RPMI8226 (cell line): Measurements from ENCODE around the gene ARHGAP29.

Experiments
- DNase-seq: peaks from one replicate; pipeline ENCODE4 v3.0.0-alpha.2; 2015

The ARHGAP29 gene, protein sequence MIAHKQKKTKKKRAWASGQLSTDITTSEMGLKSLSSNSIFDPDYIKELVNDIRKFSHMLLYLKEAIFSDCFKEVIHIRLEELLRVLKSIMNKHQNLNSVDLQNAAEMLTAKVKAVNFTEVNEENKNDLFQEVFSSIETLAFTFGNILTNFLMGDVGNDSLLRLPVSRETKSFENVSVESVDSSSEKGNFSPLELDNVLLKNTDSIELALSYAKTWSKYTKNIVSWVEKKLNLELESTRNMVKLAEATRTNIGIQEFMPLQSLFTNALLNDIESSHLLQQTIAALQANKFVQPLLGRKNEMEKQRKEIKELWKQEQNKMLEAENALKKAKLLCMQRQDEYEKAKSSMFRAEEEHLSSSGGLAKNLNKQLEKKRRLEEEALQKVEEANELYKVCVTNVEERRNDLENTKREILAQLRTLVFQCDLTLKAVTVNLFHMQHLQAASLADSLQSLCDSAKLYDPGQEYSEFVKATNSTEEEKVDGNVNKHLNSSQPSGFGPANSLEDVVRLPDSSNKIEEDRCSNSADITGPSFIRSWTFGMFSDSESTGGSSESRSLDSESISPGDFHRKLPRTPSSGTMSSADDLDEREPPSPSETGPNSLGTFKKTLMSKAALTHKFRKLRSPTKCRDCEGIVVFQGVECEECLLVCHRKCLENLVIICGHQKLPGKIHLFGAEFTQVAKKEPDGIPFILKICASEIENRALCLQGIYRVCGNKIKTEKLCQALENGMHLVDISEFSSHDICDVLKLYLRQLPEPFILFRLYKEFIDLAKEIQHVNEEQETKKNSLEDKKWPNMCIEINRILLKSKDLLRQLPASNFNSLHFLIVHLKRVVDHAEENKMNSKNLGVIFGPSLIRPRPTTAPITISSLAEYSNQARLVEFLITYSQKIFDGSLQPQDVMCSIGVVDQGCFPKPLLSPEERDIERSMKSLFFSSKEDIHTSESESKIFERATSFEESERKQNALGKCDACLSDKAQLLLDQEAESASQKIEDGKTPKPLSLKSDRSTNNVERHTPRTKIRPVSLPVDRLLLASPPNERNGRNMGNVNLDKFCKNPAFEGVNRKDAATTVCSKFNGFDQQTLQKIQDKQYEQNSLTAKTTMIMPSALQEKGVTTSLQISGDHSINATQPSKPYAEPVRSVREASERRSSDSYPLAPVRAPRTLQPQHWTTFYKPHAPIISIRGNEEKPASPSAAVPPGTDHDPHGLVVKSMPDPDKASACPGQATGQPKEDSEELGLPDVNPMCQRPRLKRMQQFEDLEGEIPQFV

DNA sequence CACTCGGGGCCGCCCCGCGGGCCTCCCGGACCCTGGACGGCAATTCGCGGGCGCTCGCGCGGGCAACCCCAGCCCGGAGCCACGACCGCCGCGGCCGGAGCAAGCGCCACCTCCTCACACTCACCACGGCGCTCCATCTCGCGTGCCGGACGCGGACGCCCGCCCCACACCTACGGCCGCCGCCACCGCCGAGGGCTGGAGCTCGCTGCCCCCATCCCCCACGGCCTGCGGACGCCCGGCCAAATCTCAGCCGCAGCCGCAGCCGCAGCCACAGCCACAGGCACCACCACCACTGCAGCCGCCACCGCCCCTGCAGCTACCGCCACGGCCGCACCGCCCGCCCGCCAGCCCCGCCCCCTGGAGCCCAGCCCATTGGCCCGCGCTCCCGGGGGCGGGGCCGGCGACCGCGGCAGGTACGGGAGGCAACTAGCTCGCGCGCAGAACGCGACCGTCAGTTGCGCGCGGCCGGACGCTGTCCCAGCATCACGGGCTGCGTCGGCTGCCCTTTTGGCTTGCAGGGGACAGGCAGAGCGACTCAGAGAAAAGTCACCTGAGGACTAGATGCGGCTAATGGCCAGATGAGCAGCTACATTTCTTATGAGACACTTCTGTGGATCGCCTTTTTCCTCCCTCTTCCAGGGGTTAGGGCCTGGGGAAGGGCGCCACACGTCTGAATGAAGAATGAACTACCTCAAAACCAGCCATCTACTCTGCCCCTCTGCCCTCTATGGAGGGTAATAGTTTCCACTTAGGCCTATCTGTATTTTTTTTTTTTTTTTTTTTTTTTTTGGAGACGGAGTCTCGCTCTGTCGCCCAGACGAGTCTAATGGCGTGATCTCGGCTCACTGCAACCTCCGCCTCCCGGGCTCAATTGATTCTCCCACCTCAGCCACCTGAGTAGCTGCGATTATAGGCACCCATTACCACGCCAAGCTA, at the start of gene ARHGAP29:
ARHGAP29 (minus strand) TSS at position 294 of the 936 bp plus-strand sequence. CDS start 5,973 bp downstream, outside the sequence.
- no peak for DNase-seq

DNA sequence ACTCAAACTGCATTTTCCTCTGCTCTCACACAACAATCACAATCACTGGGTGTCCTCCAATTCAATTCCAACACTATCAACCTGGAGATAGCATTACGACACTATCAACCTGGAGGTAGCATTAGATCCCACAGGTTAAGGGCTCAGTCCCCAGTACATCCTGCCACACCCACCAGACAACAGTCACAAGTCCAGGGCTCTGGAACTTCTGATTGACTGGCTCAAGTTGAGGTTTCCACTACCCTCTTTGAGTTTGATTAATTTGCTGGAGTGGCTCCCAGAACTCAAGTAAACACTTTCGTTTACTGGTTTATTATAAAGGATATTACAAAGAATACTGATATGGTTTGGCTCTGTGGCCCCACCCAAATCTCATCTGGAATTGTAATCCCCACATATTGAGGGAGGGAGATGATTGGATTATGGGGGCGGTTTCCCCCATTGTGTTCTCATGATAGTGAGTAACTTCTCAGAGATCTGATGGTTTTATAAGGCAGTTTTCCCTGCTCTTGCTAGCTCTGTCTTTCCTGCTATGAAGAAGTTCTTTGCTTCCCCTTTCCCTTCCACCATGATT, 49.6 kb upstream of the ARHGAP29 start:
- DNase-seq: no peak

DNA sequence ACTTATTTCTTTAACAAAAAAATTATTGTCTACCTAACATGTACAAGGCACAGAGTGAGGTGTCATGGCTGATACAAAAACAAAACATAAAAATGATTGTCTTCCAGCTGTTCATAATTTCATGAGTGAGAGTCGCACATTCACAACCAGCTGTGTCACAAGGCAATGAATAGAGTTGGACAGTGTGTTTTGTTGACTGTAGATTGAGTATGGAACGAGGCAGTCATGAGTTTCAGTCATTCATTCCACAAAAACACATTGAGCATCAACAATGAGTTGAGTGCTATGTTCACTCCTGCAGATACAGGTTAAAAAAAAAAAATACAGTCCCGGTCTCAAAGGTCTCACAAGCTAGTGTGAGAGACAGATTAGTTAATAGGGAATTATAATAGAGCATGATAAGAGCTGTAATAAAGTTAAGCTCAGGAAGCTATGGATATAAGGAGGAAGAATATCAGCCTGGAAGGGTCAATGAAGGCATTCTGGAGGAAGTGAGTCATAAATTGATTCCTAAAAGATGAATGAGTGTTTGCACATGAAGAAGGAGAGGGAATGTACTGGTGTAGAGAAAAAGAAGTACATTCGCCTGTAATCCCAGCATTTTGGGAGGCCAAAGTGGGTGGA, 47.8 kb upstream of the ARHGAP29 start:
- no peak for DNase-seq

- no peak for DNase-seq
Measured at GRCh38 chr1:94284476-94284875, 47.1 kb upstream of the ARHGAP29 start.

GRCh38 chr1:94283462-94283861, 46.1 kb upstream of the ARHGAP29 start:
- DNase-seq: no peak

- DNase-seq: no peak
Measured at GRCh38 chr1:94282143-94282711, 44.8 kb upstream of the ARHGAP29 start.

DNA sequence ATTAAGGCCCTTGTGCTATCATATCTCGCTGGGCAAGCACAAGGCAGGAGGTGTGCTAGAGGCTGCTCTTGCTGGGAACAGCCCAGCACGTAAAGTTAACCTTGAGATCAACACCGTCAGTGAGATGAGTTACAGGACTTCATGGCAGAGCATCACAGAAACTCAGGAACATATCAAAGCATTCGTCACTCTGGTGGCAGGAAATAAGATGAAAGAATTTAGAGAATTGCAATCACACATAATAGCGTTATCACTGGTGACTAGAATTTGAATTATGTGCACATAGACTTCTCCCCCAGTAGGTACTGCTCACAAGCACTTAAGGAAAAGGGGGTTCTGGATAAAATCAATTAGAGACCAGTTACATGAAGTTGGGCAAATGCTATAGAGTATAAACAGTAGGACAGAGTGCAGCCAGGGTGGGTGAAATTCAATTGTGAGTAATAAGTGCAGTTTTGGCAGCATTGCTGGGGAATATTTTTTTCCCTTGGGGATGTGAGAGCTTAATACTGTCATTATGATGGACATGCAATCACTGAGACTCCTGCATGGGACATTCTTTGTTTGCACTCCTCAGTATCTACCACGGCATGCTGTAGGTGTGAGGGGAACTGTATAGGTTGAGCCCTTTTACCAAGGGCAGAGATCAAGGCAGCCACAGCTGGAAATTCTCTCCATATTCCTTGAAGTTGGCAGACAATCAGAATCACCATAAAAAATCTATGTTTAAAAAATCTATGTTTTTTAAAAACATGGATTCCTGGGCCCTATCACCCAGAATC, 44.2 kb upstream of the ARHGAP29 start:
- DNase-seq: no peak

DNA sequence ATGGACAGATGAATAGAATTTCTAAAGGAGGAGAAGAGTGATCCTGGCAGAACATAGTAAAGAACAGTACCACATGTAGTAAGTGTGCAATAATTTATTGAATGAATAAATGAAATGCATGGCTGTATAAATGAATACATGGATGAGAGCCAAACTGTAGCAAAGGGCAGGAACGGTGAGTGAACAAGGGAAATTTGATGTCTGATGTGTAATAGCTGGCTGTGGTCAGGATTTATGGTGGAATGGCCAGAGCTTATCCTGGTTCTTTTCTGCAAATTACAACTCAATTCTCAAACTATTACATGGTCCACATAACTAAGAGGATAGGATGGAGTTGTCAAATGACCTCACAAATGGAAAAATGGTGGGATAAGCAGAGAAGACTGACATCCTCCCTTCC, 43.2 kb upstream of the ARHGAP29 start:
- no peak for DNase-seq

GRCh38 chr1:94279462-94279861, 42.1 kb upstream of the ARHGAP29 start:
- no peak for DNase-seq

DNA sequence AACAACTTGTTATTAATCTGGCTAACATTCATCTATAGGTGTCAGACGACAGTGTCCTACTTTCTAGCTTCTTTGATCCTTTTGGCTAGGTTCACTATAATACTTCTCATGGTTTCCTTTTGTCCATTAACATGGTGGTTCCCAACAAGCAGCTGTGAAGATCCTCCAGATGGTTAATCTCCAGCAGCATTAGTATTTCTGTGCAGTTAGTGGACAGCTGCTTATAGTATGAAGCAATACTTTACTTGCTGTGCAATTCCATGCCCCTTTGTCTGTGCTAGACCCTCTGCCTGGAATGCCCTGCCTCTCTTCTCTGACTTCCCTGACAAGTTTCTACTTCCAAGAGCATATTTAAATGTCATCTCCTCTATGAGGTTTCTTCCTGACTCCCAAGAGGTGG, 41.7 kb upstream of the ARHGAP29 start:
- DNase-seq: no peak

DNA sequence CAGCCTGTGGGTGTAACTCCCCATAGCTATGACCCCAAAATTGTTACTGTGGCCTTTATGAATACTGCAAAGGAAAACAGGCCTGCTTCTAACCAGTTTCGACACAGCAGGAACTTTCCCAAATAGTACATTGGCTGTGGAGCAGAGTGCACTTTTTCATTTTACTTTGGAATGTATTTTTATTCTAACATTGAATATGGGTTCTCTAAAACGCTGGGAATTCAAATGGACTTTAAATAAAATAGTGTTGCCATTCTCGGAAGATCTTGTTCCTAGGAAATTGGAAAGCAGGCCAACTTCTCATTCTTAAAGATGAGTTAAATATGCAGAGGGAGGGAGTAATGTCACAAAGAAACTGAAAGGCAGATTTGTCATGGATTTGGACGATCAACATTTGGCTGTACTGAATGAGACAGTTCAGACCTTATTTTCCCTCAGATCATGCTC, 39.6 kb upstream of the ARHGAP29 start:
- DNase-seq: no peak

DNA sequence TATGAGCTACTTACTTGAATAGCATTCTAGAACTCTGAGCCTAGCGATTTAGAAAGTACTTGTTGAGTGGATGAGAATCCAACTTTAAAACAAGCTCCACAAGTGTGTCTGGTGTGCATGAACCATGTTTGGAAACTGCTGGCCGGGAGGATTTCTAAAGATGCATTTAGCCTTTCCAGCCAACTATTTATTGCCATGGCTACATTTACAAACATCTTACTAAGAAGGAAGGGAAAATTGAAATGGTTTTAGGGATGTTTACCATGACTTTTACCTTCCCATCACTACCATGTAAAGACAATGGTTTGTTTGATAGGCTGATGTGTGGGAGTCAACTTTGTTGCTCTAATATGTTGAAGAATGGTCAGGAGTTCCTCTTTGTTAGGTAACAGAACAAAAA, 37.7 kb upstream of the ARHGAP29 start:
- DNase-seq: no peak

DNA sequence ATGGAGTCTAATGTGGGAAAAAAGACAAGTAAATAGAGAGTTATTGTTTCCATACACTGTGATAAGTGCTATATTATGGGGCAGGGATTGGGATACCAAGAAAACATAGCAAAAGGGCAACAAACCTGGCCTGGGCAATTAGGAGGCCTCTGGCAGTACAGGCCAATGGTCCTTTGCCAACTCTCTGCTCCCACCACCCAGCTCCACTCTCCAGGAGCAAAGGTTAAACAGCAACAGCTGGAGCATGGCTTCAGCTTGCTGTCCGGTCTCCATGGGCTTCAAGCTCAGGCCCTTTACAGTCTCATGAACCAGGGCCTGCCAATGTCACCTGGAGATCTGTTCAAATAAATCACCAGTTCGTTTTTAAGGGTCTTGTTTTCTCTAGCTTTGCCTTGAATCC, 37.2 kb upstream of the ARHGAP29 start:
- no peak for DNase-seq

- no peak for DNase-seq
Measured at GRCh38 chr1:94273111-94273510, 35.7 kb upstream of the ARHGAP29 start.

DNA sequence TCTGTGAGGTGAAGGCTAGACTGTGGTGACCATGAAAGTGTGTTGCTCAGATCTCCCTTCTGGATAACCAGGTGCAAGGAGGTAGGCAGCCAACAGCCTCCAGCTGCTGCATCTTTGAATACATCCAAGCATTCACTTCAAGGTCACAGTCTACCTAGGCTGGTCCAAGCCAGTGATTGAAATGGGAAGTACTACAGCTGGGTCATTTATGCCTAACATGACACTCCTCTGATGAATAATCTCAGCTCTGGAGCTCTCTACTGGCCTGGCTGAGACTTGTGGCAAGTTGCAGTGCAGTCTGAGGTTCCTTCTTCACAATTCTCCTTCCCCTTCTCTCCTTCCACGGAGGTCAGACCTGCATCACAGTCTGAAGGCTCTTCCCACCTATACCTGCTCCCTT, 35.0 kb upstream of the ARHGAP29 start:
- DNase-seq: no peak

- DNase-seq: no peak
Measured at GRCh38 chr1:94271373-94271772, 34.0 kb upstream of the ARHGAP29 start.

- DNase-seq: no peak
Measured at GRCh38 chr1:94270801-94271203, 33.4 kb upstream of the ARHGAP29 start.

DNA sequence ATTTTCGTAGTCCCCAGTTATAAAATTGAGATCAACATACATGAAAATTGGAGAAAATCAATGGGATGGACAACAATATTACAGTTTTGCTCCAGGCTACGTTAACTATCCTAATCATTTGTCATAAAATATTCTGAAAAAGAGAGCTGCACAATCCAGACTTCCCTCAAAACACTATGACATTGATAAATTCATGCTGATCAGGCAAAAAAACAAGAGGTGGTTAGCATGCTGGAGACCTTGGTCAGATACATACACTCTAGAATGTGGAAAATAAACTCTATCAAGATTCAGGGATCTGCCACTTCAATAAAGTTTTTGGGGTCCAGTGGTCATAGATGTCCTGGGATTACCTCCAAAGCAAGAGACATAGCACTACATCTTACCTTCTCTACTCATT, 32.5 kb upstream of the ARHGAP29 start:
- no peak for DNase-seq

DNA sequence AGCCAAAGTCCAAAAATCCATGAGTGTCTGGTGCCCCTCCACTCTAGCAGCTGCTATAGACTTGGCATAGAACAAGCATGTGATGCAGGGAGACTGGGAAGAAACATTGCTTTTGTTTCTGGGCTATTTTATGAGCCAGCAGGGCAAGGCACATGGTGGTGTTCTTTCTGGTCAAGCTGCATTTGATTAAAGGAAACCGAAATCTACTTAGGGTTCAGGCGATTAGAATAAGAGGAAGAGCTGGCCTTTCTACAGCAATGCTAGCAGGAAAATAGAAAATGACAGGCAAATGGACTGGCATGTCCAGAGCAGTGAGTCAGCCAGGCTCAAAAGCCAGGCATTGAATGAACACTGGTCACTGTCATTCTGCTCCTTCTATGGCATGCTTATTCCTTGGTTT, 28.5 kb upstream of the ARHGAP29 start:
- no peak for DNase-seq

DNA sequence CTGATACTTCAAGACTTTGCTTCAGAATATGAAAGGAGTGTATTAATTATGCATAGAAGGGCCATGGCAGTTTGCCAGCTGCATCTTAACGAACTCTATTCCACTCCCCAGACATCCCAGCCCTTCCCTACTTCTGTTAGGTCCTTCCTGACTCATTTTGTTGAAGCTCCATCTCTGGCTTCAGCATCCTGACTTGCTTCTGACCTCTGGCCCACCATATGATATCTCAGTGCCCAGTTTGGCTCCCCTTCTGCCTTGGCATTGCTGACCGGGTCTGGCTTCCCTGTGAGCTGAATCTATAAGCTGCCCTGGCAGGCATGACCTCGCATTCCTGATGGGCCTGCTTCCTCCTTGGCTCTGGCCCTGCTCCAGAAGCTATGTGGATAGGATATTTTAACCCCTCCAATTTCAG, 27.6 kb upstream of the ARHGAP29 start:
- DNase-seq: no peak
